HG03342 (cell line): ENCODE measurements around the gene SCARB1.

ENCODE experiments used
- ATAC-seq: cut with Tn5 transposase; IDR thresholded peaks from one replicate; pipeline ENCODE4 v1.9.1; 2021; ENCODE audit warnings: mild to moderate bottlenecking, moderate library complexity; ENCODE audit not compliant: unreplicated experiment

The SCARB1 gene

GRCh38 chr12:124824195-124824594 is 39.5 kb downstream of the SCARB1 start:
- no peak for ATAC-seq

GRCh38 chr12:124823272-124823970 is 40.2 kb downstream of the SCARB1 start:
- ATAC-seq: no peak

- ATAC-seq: no peak
Observed at GRCh38 chr12:124822218-124822617, 41.4 kb downstream of the SCARB1 start.

GRCh38 chr12:124821252-124822200 is 42.1 kb downstream of the SCARB1 start:
- ATAC-seq: no peak

GRCh38 chr12:124820199-124820598 is 43.5 kb downstream of the SCARB1 start:
- no peak for ATAC-seq

GRCh38 chr12:124819525-124819924 is 44.1 kb downstream of the SCARB1 start:
- ATAC-seq: no peak

- ATAC-seq: no peak
Observed at GRCh38 chr12:124819080-124819479, 44.6 kb downstream of the SCARB1 start.

GRCh38 chr12:124817076-124818000 is 46.3 kb downstream of the SCARB1 start:
- ATAC-seq: no peak

- ATAC-seq: no peak
Observed at GRCh38 chr12:124816295-124816854, 47.3 kb downstream of the SCARB1 start.

GRCh38 chr12:124814741-124815613 is 48.7 kb downstream of the SCARB1 start:
- no peak for ATAC-seq

- no peak for ATAC-seq
Observed at GRCh38 chr12:124813782-124814181, 49.9 kb downstream of the SCARB1 start.

- ATAC-seq: no peak
Observed at GRCh38 chr12:124812979-124813378, 50.7 kb downstream of the SCARB1 start.

GRCh38 chr12:124812356-124812755 is 51.3 kb downstream of the SCARB1 start:
- ATAC-seq: no peak

GRCh38 chr12:124811633-124812032 is 52.0 kb downstream of the SCARB1 start:
- no peak for ATAC-seq

- no peak for ATAC-seq
Observed at GRCh38 chr12:124809878-124810277, 53.8 kb downstream of the SCARB1 start.

- no peak for ATAC-seq
Observed at GRCh38 chr12:124809391-124809790, 54.3 kb downstream of the SCARB1 start.

GRCh38 chr12:124808272-124808671 is 55.4 kb downstream of the SCARB1 start:
- no peak for ATAC-seq

- no peak for ATAC-seq
Observed at GRCh38 chr12:124805876-124806668, 57.6 kb downstream of the SCARB1 start.

GRCh38 chr12:124805050-124805449 is 58.6 kb downstream of the SCARB1 start:
- ATAC-seq: no peak
